ENCODE measurements around the gene NR1D2. TPM values are rescaled to one million over a fixed set of nuclear protein-coding genes. Genes with fewer than 3 reads are reported as not detected.

NR1D2 gene
- total RNA-seq, 4 donors from 2014 or later: 28.2 to 48.7 (median 40.5) TPM

- TF ChIP-seq CTCF (IDR thresholded peaks at IDR 0.05; ENCODE audit: low read depth): no peak
Observed at GRCh38 chr3:23923786-23924185, 21.3 kb upstream of the NR1D2 start.

- no peak for TF ChIP-seq CTCF (IDR thresholded peaks at IDR 0.05; ENCODE audit: low read depth)
Observed at GRCh38 chr3:23926246-23926645, 18.8 kb upstream of the NR1D2 start.

- TF ChIP-seq CTCF (IDR thresholded peaks at IDR 0.05; ENCODE audit: low read depth): no peak
Observed at GRCh38 chr3:23926736-23927135, 18.4 kb upstream of the NR1D2 start.

- TF ChIP-seq CTCF (IDR thresholded peaks at IDR 0.05; ENCODE audit: low read depth): no peak
Observed at GRCh38 chr3:23928524-23928923, 16.6 kb upstream of the NR1D2 start.

- TF ChIP-seq CTCF (IDR thresholded peaks at IDR 0.05; ENCODE audit: low read depth): no peak
Observed at GRCh38 chr3:23931597-23931996, 13.5 kb upstream of the NR1D2 start.

- no peak for TF ChIP-seq CTCF (IDR thresholded peaks at IDR 0.05; ENCODE audit: low read depth)
Observed at GRCh38 chr3:23932571-23932970, 12.5 kb upstream of the NR1D2 start.

GRCh38 chr3:23934253-23934652 lies 10.8 kb upstream of the NR1D2 start:
- no peak for TF ChIP-seq CTCF (IDR thresholded peaks at IDR 0.05; ENCODE audit: low read depth)

Measured in subcutaneous adipose tissue (tissue), 4 donors.